HCT116 (cell line): ENCODE data around the gene CLEC20A. TPM values are rescaled to one million over a fixed set of nuclear protein-coding genes. Genes with fewer than 3 reads are reported as not detected.

ENCODE experiments used
- ATAC-seq: fragments of 200-7000 bp; cut with Tn5 transposase; 2 replicates; pipeline ENCODE4 v1.9.1; 2020; ENCODE audit warnings: mild to moderate bottlenecking, moderate library complexity
- BruUV-seq: library from RNA; stranded (reverse); fragments of 400-500 nt; replicated peaks from 2 replicates; lab custom pipeline; 2021; lab: Mats Ljungman, UMichigan
- CTCF ChIA-PET: fragments of 300-600 bp; sonication (Branson Sonifier 250); formaldehyde crosslinking; loops from one replicate; lab custom pipeline; 2021; ENCODE audit warnings: antibody characterized with exemption; lab: Charles Lee
- POLR2A ChIA-PET: fragments of 300-600, 350-600 bp; sonication (Branson Sonifier 250); formaldehyde crosslinking; loops from one replicate; lab custom pipeline; 2021; ENCODE audit warnings: antibody characterized with exemption; lab: Charles Lee
- RAD21 ChIA-PET, 2 experiments: fragments of 300-600 bp; sonication (Branson Sonifier 250); formaldehyde crosslinking; loops; one replicate each; lab custom pipeline; 2023; ENCODE audit warnings: low total read pairs in 2 of 2; ENCODE audit not compliant: uncharacterized antibody in 2 of 2, unreplicated experiment in 2 of 2, low non-redundant PET in 1 of 2; lab: Charles Lee
- DNase-seq: peaks from one replicate; pipeline ENCODE4 v3.0.0-alpha.2; 2010; ENCODE audit warnings: low read depth, low spot score
- H2AFZ ChIP-seq: fragments of 200-600 bp; shearing (Covaris generic), sonication (generic); 2 replicates; pipeline ENCODE4 v1.6.1; 2017; ENCODE audit warnings: low read depth, mixed run types, mixed read lengths, antibody characterized with exemption, low read length; ENCODE audit not compliant: poor library complexity, severe bottlenecking
- H3K27ac ChIP-seq: 2 replicates; pipeline ENCODE4 v1.5.1; 2012; ENCODE audit warnings: low read depth, low read length
- H3K27me3 ChIP-seq: fragments of 200-600 bp; sonication (generic); 2 replicates; pipeline ENCODE4 v1.6.1; 2016; ENCODE audit warnings: mixed run types, low read length, mixed read lengths; ENCODE audit not compliant: insufficient read depth
- H3K36me3 ChIP-seq, 2 experiments: fragments of 200-500 bp in 1 of 2; fragments of 200-600 bp in 1 of 2; sonication (Bioruptor generic) in 1 of 2; sonication (generic) in 1 of 2; 2 replicates each; pipeline versions ENCODE4 v1.5.1 to v1.6.1; 2014 to 2016; ENCODE audit warnings: low read length in 2 of 2, inconsistent platforms in 1 of 2, mixed read lengths in 1 of 2, mixed run types in 1 of 2; ENCODE audit not compliant: insufficient read depth in 2 of 2, control insufficient read depth in 1 of 2
- H3K4me1 ChIP-seq, 2 experiments: fragments of 200-600 bp in 1 of 2; sonication (generic) in 1 of 2; 2 replicates each; pipeline versions ENCODE4 v1.5.1 to v1.6.1; 2012 to 2017; ENCODE audit warnings: low read length in 2 of 2, inconsistent platforms in 1 of 2, mild to moderate bottlenecking in 1 of 2, mixed read lengths in 1 of 2, mixed run types in 1 of 2, moderate library complexity in 1 of 2; ENCODE audit not compliant: insufficient read depth in 2 of 2, control insufficient read depth in 1 of 2
- H3K4me2 ChIP-seq: fragments of 200-600 bp; sonication (generic); 2 replicates; pipeline ENCODE4 v1.6.1; 2017; ENCODE audit warnings: mixed run types, low read length, mixed read lengths
- H3K4me3 ChIP-seq, 2 experiments: fragments of 200-600 bp in 1 of 2; sonication (generic) in 1 of 2; replicated peaks in 1 of 2; 2 replicates each; pipeline ENCODE4 v1.5.1; 2011 to 2016; ENCODE audit warnings: low read length in 2 of 2, control low read depth in 1 of 2, low read depth in 1 of 2, mild to moderate bottlenecking in 1 of 2, mixed read lengths in 1 of 2, mixed run types in 1 of 2
- H3K79me2 ChIP-seq: fragments of 200-600 bp; sonication (generic); 2 replicates; pipeline ENCODE4 v1.6.1; 2017; ENCODE audit warnings: mild to moderate bottlenecking, mixed run types, low read length, moderate library complexity, mixed read lengths; ENCODE audit not compliant: insufficient read depth
- H3K9ac ChIP-seq: fragments of 200-600 bp; sonication (generic); 2 replicates; pipeline ENCODE4 v1.6.1; 2016; ENCODE audit warnings: low read length, mixed read lengths
- H3K9me2 ChIP-seq: fragments of 200-600 bp; sonication (generic), shearing (Covaris generic); 2 replicates; pipeline ENCODE4 v1.6.1; 2017; ENCODE audit warnings: mixed run types, mild to moderate bottlenecking, moderate library complexity; ENCODE audit not compliant: insufficient read depth
- H3K9me3 ChIP-seq, 2 experiments: fragments of 200-500 bp in 1 of 2; fragments of 200-600 bp in 1 of 2; sonication (Bioruptor generic) in 1 of 2; sonication (generic) in 1 of 2; 2 replicates each; pipeline ENCODE4 v1.6.1; 2014 to 2017; ENCODE audit warnings: low read length in 2 of 2, mixed read lengths in 2 of 2, inconsistent platforms in 1 of 2, low read depth in 1 of 2, mild to moderate bottlenecking in 1 of 2, mixed run types in 1 of 2, moderate library complexity in 1 of 2; ENCODE audit not compliant: control insufficient read depth in 1 of 2, insufficient read depth in 1 of 2
- H4K20me1 ChIP-seq: fragments of 200-600 bp; sonication (generic), shearing (Covaris generic); 2 replicates; pipeline ENCODE4 v1.6.1; 2017; ENCODE audit warnings: mixed run types, mild to moderate bottlenecking, moderate library complexity; ENCODE audit not compliant: insufficient read depth
- CBX3 ChIP-seq: IDR thresholded peaks from 2 replicates; pipeline ENCODE4 v1.6.1; 2012; ENCODE audit warnings: low read depth
- EZH2 ChIP-seq: fragments of 200-600 bp; sonication (generic); IDR thresholded peaks from 2 replicates; pipeline ENCODE4 v1.6.1; 2017; ENCODE audit warnings: antibody characterized with exemption, mixed run types
- EZH2phosphoT487 ChIP-seq: fragments of 200-600 bp; IDR thresholded peaks from 2 replicates; pipeline ENCODE4 v1.6.1; 2018; ENCODE audit warnings: antibody characterized with exemption, borderline replicate concordance
- FOSL1 ChIP-seq: IDR thresholded peaks from 2 replicates; pipeline ENCODE4 v1.6.1; 2012; ENCODE audit warnings: low read depth
- POLR2A ChIP-seq: IDR thresholded peaks from 2 replicates; pipeline ENCODE4 v1.7.0; 2011; ENCODE audit warnings: borderline replicate concordance; ENCODE audit not compliant: insufficient read depth, insufficient read length; ENCODE audit errors: extremely low read depth
- intact Hi-C: fragments of 100-400 bp; cut with micrococcal nuclease; formaldehyde crosslinking; loops from 2 replicates; pipeline ENCODE4 v1.10.0; 2022
- total RNA-seq: library from RNA; stranded (reverse); gene quantifications from one replicate; pipeline ENCODE4 v1.2.1, GENCODE V29; 2021; ENCODE audit not compliant: unreplicated experiment
- TF ChIP-seq, protein P1 (sequence below): IDR thresholded peaks from 2 replicates; pipeline ENCODE4 v1.6.1; 2012

Gene CLEC20A
- total RNA-seq, 1 experiment from 2014 or later: not detected

- Histone ChIP-seq H3K9ac (no peak overlapping the region), H3K27me3 (no peaks in the 10 kb centered on the region)
- POLR2A ChIA-PET: no interaction called here
These were observed 10.4 kb downstream of the CLEC20A start for GRCh38 chr1:178486100-178487069.

GRCh38 chr1:178485541-178485981 is 11.2 kb downstream of the CLEC20A start:
- no peaks in the 10 kb centered on the region for H3K4me1 ChIP-seq
- ATAC-seq: no peak
- CTCF ChIA-PET: no interaction called here
- TF ChIP-seq CBX3: no peak
- no peak for TF ChIP-seq POLR2A
- no peak for TF ChIP-seq EZH2
- no peaks in the 10 kb centered on the region for H3K36me3 ChIP-seq
- no peaks in the 10 kb centered on the region for H4K20me1 ChIP-seq
- H3K79me2 ChIP-seq: no peaks in the 10 kb centered on the region
- no peak overlapping the region for H3K9ac ChIP-seq
- DNase-seq: no peak
- no peak overlapping the region for H3K4me2 ChIP-seq
- intact Hi-C loops: no loop called here
- POLR2A ChIA-PET: no interaction called here
- no peak overlapping the region for H2AFZ ChIP-seq
- no peak overlapping the region for H3K4me3 ChIP-seq
- BruUV-seq: no TSS peak
- H3K27me3 ChIP-seq: no peaks in the 10 kb centered on the region
- H3K9me3 ChIP-seq: no peaks in the 10 kb centered on the region
- no peaks in the 10 kb centered on the region for H3K9me2 ChIP-seq
- RAD21 ChIA-PET: no interaction called here
- H3K27ac ChIP-seq: no peak overlapping the region

More at GRCh38 chr1:178486100-178487069, 10.4 kb downstream of the CLEC20A start:
- H4K20me1 ChIP-seq: no peaks in the 10 kb centered on the region
- no TSS peak for BruUV-seq
- TF ChIP-seq EZH2phosphoT487 (no peak), FOSL1 (no peak)
- TF ChIP-seq, protein P1, sequence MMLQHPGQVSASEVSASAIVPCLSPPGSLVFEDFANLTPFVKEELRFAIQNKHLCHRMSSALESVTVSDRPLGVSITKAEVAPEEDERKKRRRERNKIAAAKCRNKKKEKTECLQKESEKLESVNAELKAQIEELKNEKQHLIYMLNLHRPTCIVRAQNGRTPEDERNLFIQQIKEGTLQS: no peak
- TF ChIP-seq, all 23 proteins: peak for 0
- H3K9me2 ChIP-seq: no peaks in the 10 kb centered on the region
- ATAC-seq: no peak
- ChIA-PET CTCF (interaction anchor here (1.3 kb wide), 1 partner anchor 13 kb away, joined by 5 read pairs; no protein-coding TSS in a partner anchor), RAD21 (no interaction called here)
- no peak overlapping the region for H3K4me3 ChIP-seq
- DNase-seq: no peak
- no peak overlapping the region for H3K27ac ChIP-seq
- no peaks in the 10 kb centered on the region for H3K9me3 ChIP-seq
- no peak overlapping the region for H2AFZ ChIP-seq
- intact Hi-C loops: no loop called here
- no peak overlapping the region for H3K4me2 ChIP-seq
- H3K36me3 ChIP-seq: no peaks in the 10 kb centered on the region
- no peaks in the 10 kb centered on the region for H3K79me2 ChIP-seq
- H3K4me1 ChIP-seq: no peaks in the 10 kb centered on the region
